Body of pancreas (tissue), 4 donors: ENCODE measurements around the gene ISX.

Experiments
- POLR2A ChIP-seq, 3 donors: fragments of 450-650 bp; IDR thresholded peaks; one replicate each; pipeline ENCODE4 v1.6.1; 2016; ENCODE audit warnings: antibody characterized with exemption in 3 of 3, mild to moderate bottlenecking in 2 of 3
- TF ChIP-seq, protein P1 (sequence below), 7 experiments: fragments of 450-650 bp in 4 of 7; fragments of 200-600 bp in 3 of 7; sonication (generic) in 3 of 7; IDR thresholded peaks; one replicate each; pipeline ENCODE4 v1.5.1; 2016 to 2019; ENCODE audit warnings: antibody characterized with exemption in 7 of 7

GRCh38 chr22:35111244-35111643 lies 45.3 kb downstream of the ISX start:
- TF ChIP-seq, protein P1, sequence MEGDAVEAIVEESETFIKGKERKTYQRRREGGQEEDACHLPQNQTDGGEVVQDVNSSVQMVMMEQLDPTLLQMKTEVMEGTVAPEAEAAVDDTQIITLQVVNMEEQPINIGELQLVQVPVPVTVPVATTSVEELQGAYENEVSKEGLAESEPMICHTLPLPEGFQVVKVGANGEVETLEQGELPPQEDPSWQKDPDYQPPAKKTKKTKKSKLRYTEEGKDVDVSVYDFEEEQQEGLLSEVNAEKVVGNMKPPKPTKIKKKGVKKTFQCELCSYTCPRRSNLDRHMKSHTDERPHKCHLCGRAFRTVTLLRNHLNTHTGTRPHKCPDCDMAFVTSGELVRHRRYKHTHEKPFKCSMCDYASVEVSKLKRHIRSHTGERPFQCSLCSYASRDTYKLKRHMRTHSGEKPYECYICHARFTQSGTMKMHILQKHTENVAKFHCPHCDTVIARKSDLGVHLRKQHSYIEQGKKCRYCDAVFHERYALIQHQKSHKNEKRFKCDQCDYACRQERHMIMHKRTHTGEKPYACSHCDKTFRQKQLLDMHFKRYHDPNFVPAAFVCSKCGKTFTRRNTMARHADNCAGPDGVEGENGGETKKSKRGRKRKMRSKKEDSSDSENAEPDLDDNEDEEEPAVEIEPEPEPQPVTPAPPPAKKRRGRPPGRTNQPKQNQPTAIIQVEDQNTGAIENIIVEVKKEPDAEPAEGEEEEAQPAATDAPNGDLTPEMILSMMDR (IDR thresholded peaks at IDR 0.05): no peak
- no peak for TF ChIP-seq POLR2A (IDR thresholded peaks at IDR 0.05)
